Stomach smooth muscle (tissue), 2 donors: ENCODE data around the gene TRIM27.
"Not testable (repeated sequence)": the region's sequence is repeated elsewhere in the genome, so short reads cannot be mapped to it uniquely, and the experiment has no call there.

Experiments used
- H3K27ac ChIP-seq: one replicate; pipeline ENCODE4 v1.7.0; 2013; ENCODE audit warnings: mild to moderate bottlenecking, low read length, inconsistent platforms
- H3K27me3 ChIP-seq, 2 donors: one replicate each; pipeline ENCODE4 v1.7.0; 2013; ENCODE audit warnings: low read length in 2 of 2; ENCODE audit not compliant: insufficient read depth in 2 of 2, control insufficient read depth in 1 of 2
- H3K36me3 ChIP-seq, 2 donors: one replicate each; pipeline ENCODE4 v1.7.0; 2013; ENCODE audit warnings: low read length in 2 of 2; ENCODE audit not compliant: control insufficient read depth in 2 of 2, insufficient read depth in 2 of 2
- H3K4me1 ChIP-seq: one replicate; pipeline ENCODE4 v1.7.0; 2013; ENCODE audit warnings: low read length; ENCODE audit not compliant: control insufficient read depth, insufficient read depth
- H3K4me3 ChIP-seq, 2 donors: one replicate each; pipeline ENCODE4 v1.7.0; 2013; ENCODE audit warnings: low read length in 2 of 2
- H3K9ac ChIP-seq, 2 donors: one replicate each; pipeline ENCODE4 v1.7.0; 2013; ENCODE audit warnings: low read length in 2 of 2, mild to moderate bottlenecking in 1 of 2
- H3K9me3 ChIP-seq, 2 donors: one replicate each; pipeline ENCODE4 v1.7.0; 2013; ENCODE audit warnings: low read length in 2 of 2; ENCODE audit not compliant: control insufficient read depth in 2 of 2
- donor health status: healthy.
- donor health status: Pancreatic carcinoma.

TRIM27 gene

GRCh38 chr6:28861339-28861738, 62.4 kb downstream of the TRIM27 start:
- Histone ChIP-seq H3K27me3 (no peaks in the 10 kb centered on the region), H3K4me3 (no peak overlapping the region), H3K9ac (no peak overlapping the region), H3K27ac (no peak overlapping the region), H3K9me3 (no peaks in the 10 kb centered on the region), H3K4me1 (peaks cover 3% of the 10 kb centered on the region), H3K36me3 (no peaks in the 10 kb centered on the region)

GRCh38 chr6:28860581-28860980, 63.2 kb downstream of the TRIM27 start:
- H3K9me3 ChIP-seq = peaks cover 0 to 2% of the 10 kb centered on the region in 2 donors
- H3K9ac ChIP-seq = no peak overlapping the region
- no peaks in the 10 kb centered on the region for H3K36me3 ChIP-seq
- H3K4me3 ChIP-seq = no peak overlapping the region
- H3K27me3 ChIP-seq = no peaks in the 10 kb centered on the region
- H3K27ac ChIP-seq = no peak overlapping the region
- peaks cover 3% of the 10 kb centered on the region for H3K4me1 ChIP-seq

- H3K4me1 ChIP-seq = no peaks in the 10 kb centered on the region
- no peak overlapping the region for H3K27ac ChIP-seq
- H3K27me3 ChIP-seq = no peaks in the 10 kb centered on the region
- no peak overlapping the region for H3K9ac ChIP-seq
- peaks cover 0 to 2% of the 10 kb centered on the region in 2 donors for H3K9me3 ChIP-seq
- no peak overlapping the region for H3K4me3 ChIP-seq
- H3K36me3 ChIP-seq = no peaks in the 10 kb centered on the region
Measured at GRCh38 chr6:28858963-28859362, 64.8 kb downstream of the TRIM27 start.

GRCh38 chr6:28856620-28857005, 67.2 kb downstream of the TRIM27 start:
- H3K36me3 ChIP-seq = no peaks in the 10 kb centered on the region
- H3K4me1 ChIP-seq = no peaks in the 10 kb centered on the region
- H3K4me3 ChIP-seq = no peak overlapping the region
- H3K27ac ChIP-seq = no peak overlapping the region
- no peak overlapping the region for H3K9ac ChIP-seq
- H3K9me3 ChIP-seq = peaks cover 0 to 2% of the 10 kb centered on the region in 2 donors
- H3K27me3 ChIP-seq = no peaks in the 10 kb centered on the region

GRCh38 chr6:28854405-28854804, 69.4 kb downstream of the TRIM27 start:
- not testable (repeated sequence) for H3K27me3 ChIP-seq, H3K9ac ChIP-seq, H3K4me3 ChIP-seq, H3K36me3 ChIP-seq, H3K4me1 ChIP-seq, H3K27ac ChIP-seq, H3K9me3 ChIP-seq
